A549 (cell line): ENCODE results near the gene TPP2. TPM values are rescaled to one million over a fixed set of nuclear protein-coding genes. Genes with fewer than 3 reads are reported as not detected.

Source experiments
- ATAC-seq, 2 experiments: fragments of 200-7000 bp in 1 of 2; fragments of >200 bp in 1 of 2; cut with Nextera tagmentation in 1 of 2; cut with Tn5 transposase in 1 of 2; 3 replicates each; pipeline versions ENCODE4 v1.8.0 to v1.9.1; 2018 to 2020; ENCODE audit warnings: mild to moderate bottlenecking in 1 of 2, moderate library complexity in 1 of 2
- CTCF ChIA-PET: fragments of 300-600 bp; sonication (Branson Sonifier 250); formaldehyde crosslinking; extraction: SDS; loops from one replicate; lab custom pipeline; 2021; ENCODE audit warnings: antibody characterized with exemption, inconsistent platforms; lab: Yijun Ruan, JAX
- POLR2A ChIA-PET: fragments of 350-600 bp; formaldehyde crosslinking; extraction: SDS; loops from one replicate; lab custom pipeline; 2021; ENCODE audit warnings: antibody characterized with exemption, inconsistent platforms; lab: Yijun Ruan, JAX
- DNase-seq, 2 experiments: peaks; one replicate each; pipeline versions ENCODE4 v3.0.0 to v3.0.0-alpha.2; 2011 to 2016; ENCODE audit warnings: low read depth in 1 of 2, low spot score in 1 of 2
- FAIRE-seq: peaks from 2 replicates; lab custom pipeline; 2011; peaks lifted over from hg19 to GRCh38; lab: Jason Lieb, UNC
- H3K27ac ChIP-seq, 2 experiments: fragments of >200 bp; sonication (Bioruptor Twin); formaldehyde crosslinking; 3 replicates each; pipeline ENCODE4 v1.5.1; 2016 to 2017
- H3K4me1 ChIP-seq: fragments of >200 bp; sonication (Bioruptor Twin); formaldehyde crosslinking; 3 replicates; pipeline ENCODE4 v1.6.1; 2016
- H3K4me2 ChIP-seq: fragments of >200 bp; sonication (Bioruptor Twin); formaldehyde crosslinking; 3 replicates; pipeline ENCODE4 v1.6.1; 2016
- H3K4me3 ChIP-seq: fragments of >200 bp; sonication (Bioruptor Twin); formaldehyde crosslinking; 3 replicates; pipeline ENCODE4 v1.5.1; 2016
- H3K9me3 ChIP-seq: fragments of >200 bp; sonication (Bioruptor Twin); formaldehyde crosslinking; 3 replicates; pipeline ENCODE4 v1.6.1; 2016
- BHLHE40 ChIP-seq: IDR thresholded peaks from 2 replicates; pipeline ENCODE4 v1.6.1; 2012; ENCODE audit warnings: low read depth, low read length, inconsistent platforms
- CEBPB ChIP-seq, 2 experiments: fragments of >200 bp in 1 of 2; sonication (Bioruptor Twin) in 1 of 2; formaldehyde crosslinking in 1 of 2; IDR thresholded peaks; 2 replicates each; pipeline ENCODE4 v1.6.1; 2012 to 2016
- CHD2 ChIP-seq: fragments of 150-350 bp; IDR thresholded peaks from 2 replicates; pipeline ENCODE4 v1.6.1; 2014; ENCODE audit warnings: low read length; ENCODE audit not compliant: partially characterized antibody
- CTCF ChIP-seq: fragments of >200 bp; sonication (Bioruptor Twin); formaldehyde crosslinking; IDR thresholded peaks from 3 replicates; pipeline ENCODE4 v1.5.1; 2016
- EP300 ChIP-seq, 2 experiments: fragments of >200 bp; sonication (Bioruptor Twin); formaldehyde crosslinking; IDR thresholded peaks; 2 replicates in 1 of 2; 3 replicates in 1 of 2; pipeline ENCODE4 v1.6.1; 2016 to 2017
- FOSB ChIP-seq: fragments of 250-450 bp; sonication (Bioruptor Pico); IDR thresholded peaks from 2 replicates; pipeline ENCODE4 v1.5.0; 2020; ENCODE audit warnings: mild to moderate bottlenecking, moderate library complexity
- FOSL2 ChIP-seq, 2 experiments: fragments of 450-650 bp in 1 of 2; fragments of >200 bp in 1 of 2; sonication (Bioruptor Twin) in 1 of 2; formaldehyde crosslinking; IDR thresholded peaks; 2 replicates each; pipeline versions ENCODE4 v1.5.0 to v1.6.1; 2016 to 2020; ENCODE audit warnings: mild to moderate bottlenecking in 1 of 2, moderate library complexity in 1 of 2
- GATA3 ChIP-seq: IDR thresholded peaks from 2 replicates; pipeline ENCODE4 v1.6.1; 2012; ENCODE audit warnings: borderline replicate concordance
- HDAC2 ChIP-seq: fragments of 200-600 bp; sonication (generic); IDR thresholded peaks from 2 replicates; pipeline ENCODE4 v1.6.1; 2016
- MAZ ChIP-seq: fragments of 150-350 bp; IDR thresholded peaks from 2 replicates; pipeline ENCODE4 v1.6.1; 2014; ENCODE audit warnings: antibody characterized with exemption, low read depth, low read length, borderline replicate concordance
- NFE2L2 ChIP-seq: fragments of 150-350 bp; conservative IDR thresholded peaks from 2 replicates; pipeline ENCODE4 v1.6.1; 2014; ENCODE audit warnings: low read length
- NPAS2 ChIP-seq: fragments of 250-450 bp; sonication (Bioruptor Pico); IDR thresholded peaks from 2 replicates; pipeline ENCODE4 v1.8.0; 2022; ENCODE audit warnings: mild to moderate bottlenecking, moderate library complexity, borderline replicate concordance
- POLR2AphosphoS2 ChIP-seq: conservative IDR thresholded peaks from 2 replicates; pipeline ENCODE4 v1.6.1; 2012; ENCODE audit warnings: low read length, improper control_type of control experiment, inconsistent platforms
- RAD21 ChIP-seq, 2 experiments: fragments of >200 bp in 1 of 2; sonication (Bioruptor Twin) in 1 of 2; formaldehyde crosslinking in 1 of 2; IDR thresholded peaks in 1 of 2; conservative IDR thresholded peaks in 1 of 2; 2 replicates in 1 of 2; 3 replicates in 1 of 2; pipeline ENCODE4 v1.6.1; 2012 to 2018; ENCODE audit warnings: inconsistent platforms in 1 of 2
- RARB ChIP-seq: fragments of 250-450 bp; sonication (Bioruptor Pico); IDR thresholded peaks from 2 replicates; pipeline ENCODE4 v1.8.0; 2021; ENCODE audit warnings: mild to moderate bottlenecking, moderate library complexity
- RNF2 ChIP-seq: fragments of 200-600 bp; sonication (generic); IDR thresholded peaks from 2 replicates; pipeline ENCODE4 v1.6.1; 2016; ENCODE audit warnings: low read depth, mild to moderate bottlenecking, antibody characterized with exemption, moderate library complexity, borderline replicate concordance
- SREBF2 ChIP-seq: fragments of 450-650 bp; IDR thresholded peaks from 2 replicates; pipeline ENCODE4 v1.6.1; 2014; ENCODE audit warnings: mild to moderate bottlenecking, moderate library complexity
- TP53 ChIP-seq: fragments of 250-450 bp; sonication (Bioruptor Pico); IDR thresholded peaks from 2 replicates; pipeline ENCODE4 v1.5.0; 2021; ENCODE audit warnings: mild to moderate bottlenecking, moderate library complexity
- ZFP36 ChIP-seq: fragments of 450-650 bp; IDR thresholded peaks from 2 replicates; pipeline ENCODE4 v1.6.1; 2014; ENCODE audit warnings: borderline replicate concordance; ENCODE audit not compliant: partially characterized antibody
- WGBS: methylation state at CpG from one replicate; pipeline ENCODE4 v1.1.6; 2017; ENCODE audit errors: missing lambda C conversion rate; 5-methylcytosine and 5-hydroxymethylcytosine counted together
- polyA plus RNA-seq, 4 experiments: library from polyadenylated mRNA; depleted of rRNA in 3 of 4; stranded (reverse); fragments of >200 nt; fragmentation: RNase III in 1 of 4; extraction: RNeasy Plus Mini Kit Qiagen cat#74134 plus additional on column Dnase treatment in 1 of 4; gene quantifications; 2 replicates in 3 of 4; 3 replicates in 1 of 4; pipeline ENCODE4 v1.2.3, GENCODE V29; 2011 to 2017
- TF ChIP-seq, protein P1 (sequence below): IDR thresholded peaks from 2 replicates; pipeline ENCODE4 v1.6.1; 2012; ENCODE audit warnings: low read depth, borderline replicate concordance
- TF ChIP-seq, protein P2 (sequence below): fragments of 200-600 bp; sonication (generic); IDR thresholded peaks from 2 replicates; pipeline ENCODE4 v1.6.1; 2016; ENCODE audit warnings: antibody characterized with exemption, mild to moderate bottlenecking, moderate library complexity
- TF ChIP-seq, protein P3 (sequence below): fragments of 150-350 bp; IDR thresholded peaks from 2 replicates; pipeline ENCODE4 v1.6.1; 2014; ENCODE audit warnings: low read depth, mild to moderate bottlenecking, low read length
- TF ChIP-seq, protein P4 (sequence below): fragments of 250-450 bp; sonication (Bioruptor Pico); IDR thresholded peaks from 2 replicates; pipeline ENCODE4 v1.5.0; 2020; ENCODE audit warnings: low read depth, mild to moderate bottlenecking, moderate library complexity

Gene TPP2
- polyA plus RNA-seq, 2 of the 4 experiments (the other 2 are of a cell fraction): 18.6 to 28.4 TPM

DNA sequence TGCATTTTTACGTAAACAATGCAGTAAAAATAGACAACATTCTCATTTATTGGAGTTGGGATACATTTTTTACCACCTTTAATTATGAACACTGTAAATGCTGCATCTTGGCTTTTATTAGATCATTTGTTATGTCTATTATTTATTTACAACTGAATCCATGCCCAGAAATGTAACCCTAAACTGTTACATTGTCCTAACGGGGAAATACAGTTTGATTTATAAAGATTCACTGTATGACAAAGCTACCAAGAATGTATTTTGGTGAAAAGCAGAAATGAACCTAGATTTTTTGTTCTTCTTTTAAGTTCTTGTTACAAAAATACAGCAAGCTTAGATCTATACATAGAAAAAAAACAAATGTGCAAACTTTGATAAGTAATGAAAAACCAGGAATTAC lies 97.0 kb downstream of the TPP2 start:
- FAIRE-seq: no peak
- H3K27ac ChIP-seq: no peak overlapping the region
- TF ChIP-seq TP53 (CRISPR knock-in tag): no peak
- no peak for TF ChIP-seq EP300 (IDR thresholded peaks at IDR 0.05)
- TF ChIP-seq RNF2: no peak
- TF ChIP-seq, protein P1, sequence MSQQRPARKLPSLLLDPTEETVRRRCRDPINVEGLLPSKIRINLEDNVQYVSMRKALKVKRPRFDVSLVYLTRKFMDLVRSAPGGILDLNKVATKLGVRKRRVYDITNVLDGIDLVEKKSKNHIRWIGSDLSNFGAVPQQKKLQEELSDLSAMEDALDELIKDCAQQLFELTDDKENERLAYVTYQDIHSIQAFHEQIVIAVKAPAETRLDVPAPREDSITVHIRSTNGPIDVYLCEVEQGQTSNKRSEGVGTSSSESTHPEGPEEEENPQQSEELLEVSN: no peak
- TF ChIP-seq FOSL2 (IDR thresholded peaks at IDR 0.05): no peak
- TF ChIP-seq FOSL2 (CRISPR knock-in tag; IDR thresholded peaks at IDR 0.05): no peak
- no peak for TF ChIP-seq NPAS2
- TF ChIP-seq, protein P2, sequence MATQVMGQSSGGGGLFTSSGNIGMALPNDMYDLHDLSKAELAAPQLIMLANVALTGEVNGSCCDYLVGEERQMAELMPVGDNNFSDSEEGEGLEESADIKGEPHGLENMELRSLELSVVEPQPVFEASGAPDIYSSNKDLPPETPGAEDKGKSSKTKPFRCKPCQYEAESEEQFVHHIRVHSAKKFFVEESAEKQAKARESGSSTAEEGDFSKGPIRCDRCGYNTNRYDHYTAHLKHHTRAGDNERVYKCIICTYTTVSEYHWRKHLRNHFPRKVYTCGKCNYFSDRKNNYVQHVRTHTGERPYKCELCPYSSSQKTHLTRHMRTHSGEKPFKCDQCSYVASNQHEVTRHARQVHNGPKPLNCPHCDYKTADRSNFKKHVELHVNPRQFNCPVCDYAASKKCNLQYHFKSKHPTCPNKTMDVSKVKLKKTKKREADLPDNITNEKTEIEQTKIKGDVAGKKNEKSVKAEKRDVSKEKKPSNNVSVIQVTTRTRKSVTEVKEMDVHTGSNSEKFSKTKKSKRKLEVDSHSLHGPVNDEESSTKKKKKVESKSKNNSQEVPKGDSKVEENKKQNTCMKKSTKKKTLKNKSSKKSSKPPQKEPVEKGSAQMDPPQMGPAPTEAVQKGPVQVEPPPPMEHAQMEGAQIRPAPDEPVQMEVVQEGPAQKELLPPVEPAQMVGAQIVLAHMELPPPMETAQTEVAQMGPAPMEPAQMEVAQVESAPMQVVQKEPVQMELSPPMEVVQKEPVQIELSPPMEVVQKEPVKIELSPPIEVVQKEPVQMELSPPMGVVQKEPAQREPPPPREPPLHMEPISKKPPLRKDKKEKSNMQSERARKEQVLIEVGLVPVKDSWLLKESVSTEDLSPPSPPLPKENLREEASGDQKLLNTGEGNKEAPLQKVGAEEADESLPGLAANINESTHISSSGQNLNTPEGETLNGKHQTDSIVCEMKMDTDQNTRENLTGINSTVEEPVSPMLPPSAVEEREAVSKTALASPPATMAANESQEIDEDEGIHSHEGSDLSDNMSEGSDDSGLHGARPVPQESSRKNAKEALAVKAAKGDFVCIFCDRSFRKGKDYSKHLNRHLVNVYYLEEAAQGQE: no peak
- TF ChIP-seq, protein P3, sequence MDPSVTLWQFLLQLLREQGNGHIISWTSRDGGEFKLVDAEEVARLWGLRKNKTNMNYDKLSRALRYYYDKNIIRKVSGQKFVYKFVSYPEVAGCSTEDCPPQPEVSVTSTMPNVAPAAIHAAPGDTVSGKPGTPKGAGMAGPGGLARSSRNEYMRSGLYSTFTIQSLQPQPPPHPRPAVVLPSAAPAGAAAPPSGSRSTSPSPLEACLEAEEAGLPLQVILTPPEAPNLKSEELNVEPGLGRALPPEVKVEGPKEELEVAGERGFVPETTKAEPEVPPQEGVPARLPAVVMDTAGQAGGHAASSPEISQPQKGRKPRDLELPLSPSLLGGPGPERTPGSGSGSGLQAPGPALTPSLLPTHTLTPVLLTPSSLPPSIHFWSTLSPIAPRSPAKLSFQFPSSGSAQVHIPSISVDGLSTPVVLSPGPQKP: no peak
- ChIA-PET POLR2A (no interaction called here), CTCF (no interaction called here)
- no peaks in the 10 kb centered on the region for H3K9me3 ChIP-seq
- H3K4me3 ChIP-seq: no peak overlapping the region
- H3K4me1 ChIP-seq: no peaks in the 10 kb centered on the region
- no peak overlapping the region for H3K4me2 ChIP-seq
- WGBS: 62% methylated on average over 2 of the region's 2 CpGs
- ATAC-seq: no peak
- no peak for DNase-seq

DNA sequence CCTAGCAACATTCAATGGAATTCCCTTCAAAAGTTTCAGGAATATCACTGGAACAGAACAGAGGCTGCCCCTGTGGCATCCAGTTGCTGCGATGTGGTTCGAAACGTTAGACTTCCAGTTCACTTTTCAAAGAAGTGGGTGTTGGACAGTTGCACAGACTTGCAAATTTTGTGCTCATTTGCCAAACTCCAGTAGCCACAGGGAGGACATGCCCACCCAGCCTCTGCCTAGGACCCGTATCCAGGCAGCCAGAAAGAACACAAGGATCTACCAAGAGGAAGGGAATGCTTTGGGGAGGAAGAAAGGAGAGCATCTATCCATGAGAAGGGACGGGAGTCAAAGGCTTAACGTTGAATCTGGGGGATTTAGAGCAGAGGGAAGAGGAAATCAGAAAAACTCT lies 98.2 kb downstream of the TPP2 start, which contains the start of gene METTL21C:
Gene METTL21C, minus strand, starts transcription at position 108 of the 400 bp plus-strand sequence. CDS start 546 bp downstream, outside the sequence.
- POLR2A ChIA-PET: no interaction called here
- Histone ChIP-seq H3K4me3 (no peak within 1 kb of the TSS), H3K9me3 (no peaks in the 10 kb centered on the region), H3K4me2 (no peak within 1 kb of the TSS), H3K4me1 (no peaks in the 10 kb centered on the region)
- CTCF ChIA-PET: no interaction called here
- ATAC-seq (no peak), DNase-seq (no peak)
- WGBS: 20% methylated on average over 6 of the region's 6 CpGs
- TF ChIP-seq GATA3: no peak
- TF ChIP-seq EP300 (IDR thresholded peaks at IDR 0.05): no peak
- TF ChIP-seq, protein P1: no peak
- no peak for TF ChIP-seq SREBF2
- no peak for TF ChIP-seq MAZ
- TF ChIP-seq CEBPB (IDR thresholded peaks at IDR 0.05): no peak
- TF ChIP-seq CTCF: no peak
- no peak for TF ChIP-seq HDAC2
- TF ChIP-seq RAD21 (conservative IDR thresholded peaks at IDR 0.05 in 1 of 2, IDR thresholded peaks at IDR 0.05 in 1 of 2): no peak
- no peak for TF ChIP-seq NFE2L2
- TF ChIP-seq, protein P2: no peak
- TF ChIP-seq, protein P4, sequence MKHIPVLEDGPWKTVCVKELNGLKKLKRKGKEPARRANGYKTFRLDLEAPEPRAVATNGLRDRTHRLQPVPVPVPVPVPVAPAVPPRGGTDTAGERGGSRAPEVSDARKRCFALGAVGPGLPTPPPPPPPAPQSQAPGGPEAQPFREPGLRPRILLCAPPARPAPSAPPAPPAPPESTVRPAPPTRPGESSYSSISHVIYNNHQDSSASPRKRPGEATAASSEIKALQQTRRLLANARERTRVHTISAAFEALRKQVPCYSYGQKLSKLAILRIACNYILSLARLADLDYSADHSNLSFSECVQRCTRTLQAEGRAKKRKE (CRISPR knock-in tag): no peak
- TF ChIP-seq FOSB (CRISPR knock-in tag): no peak
- TF ChIP-seq RARB (CRISPR knock-in tag): no peak
- TF ChIP-seq BHLHE40: no peak
- no peak for TF ChIP-seq CHD2
- TF ChIP-seq POLR2AphosphoS2: no peak
- TF ChIP-seq ZFP36: no peak
- TF ChIP-seq, all 56 proteins: peak for 0
- no peak within 1 kb of the TSS for H3K27ac ChIP-seq
- FAIRE-seq: no peak
